Measurements from ENCODE around the gene MANSC1. TPM values are rescaled to one million over a fixed set of nuclear protein-coding genes. Genes with fewer than 3 reads are reported as not detected.

Gene MANSC1
- total RNA-seq, 1 experiment from 2014 or later, result 10.0 TPM

DNA sequence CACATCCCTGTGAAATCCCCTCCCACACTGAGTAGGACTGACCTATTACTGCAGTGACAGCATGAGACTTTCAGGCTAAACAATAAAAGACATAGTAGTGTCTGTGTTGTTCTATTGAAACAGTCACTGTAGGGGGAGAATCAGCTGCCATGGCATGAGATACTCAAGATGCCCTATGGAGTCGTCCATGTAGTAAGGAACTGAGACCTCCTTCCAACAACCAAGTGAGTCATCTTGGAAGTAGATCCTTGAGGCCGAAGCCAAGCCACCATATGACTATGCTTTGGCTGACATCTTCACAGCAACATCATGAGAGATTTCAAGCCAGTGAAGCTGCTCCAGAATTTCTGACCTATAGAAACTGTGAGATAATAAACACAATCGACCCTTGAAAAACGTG, 71.1 kb downstream of the MANSC1 start:
- no peaks in the 10 kb centered on the region for H3K27me3 ChIP-seq (ENCODE audit: control insufficient read depth, insufficient read depth, low read length)
- CTCF ChIA-PET, result no interaction called here
- no peaks in the 10 kb centered on the region for H3K9me3 ChIP-seq (ENCODE audit: control insufficient read depth, insufficient read depth, low read depth, low read length)
- POLR2A ChIA-PET, result no interaction called here
- H3K4me3 ChIP-seq (ENCODE audit: low read depth in 2 of 2, low read length in 2 of 2), result no peak overlapping the region
- intact Hi-C loops (cut with micrococcal nuclease; ENCODE audit: unreplicated experiment), result no loop called here
- ATAC-seq (no peak), DNase-seq (ENCODE audit: low read depth, low spot score) (no peak)
- BruUV-seq (replicated peaks), result no TSS peak
- no peak overlapping the region for H3K27ac ChIP-seq (ENCODE audit: low read length)
- H3K36me3 ChIP-seq (ENCODE audit: control insufficient read depth, insufficient read depth, low read length), result no peaks in the 10 kb centered on the region
- TF ChIP-seq, protein P1, sequence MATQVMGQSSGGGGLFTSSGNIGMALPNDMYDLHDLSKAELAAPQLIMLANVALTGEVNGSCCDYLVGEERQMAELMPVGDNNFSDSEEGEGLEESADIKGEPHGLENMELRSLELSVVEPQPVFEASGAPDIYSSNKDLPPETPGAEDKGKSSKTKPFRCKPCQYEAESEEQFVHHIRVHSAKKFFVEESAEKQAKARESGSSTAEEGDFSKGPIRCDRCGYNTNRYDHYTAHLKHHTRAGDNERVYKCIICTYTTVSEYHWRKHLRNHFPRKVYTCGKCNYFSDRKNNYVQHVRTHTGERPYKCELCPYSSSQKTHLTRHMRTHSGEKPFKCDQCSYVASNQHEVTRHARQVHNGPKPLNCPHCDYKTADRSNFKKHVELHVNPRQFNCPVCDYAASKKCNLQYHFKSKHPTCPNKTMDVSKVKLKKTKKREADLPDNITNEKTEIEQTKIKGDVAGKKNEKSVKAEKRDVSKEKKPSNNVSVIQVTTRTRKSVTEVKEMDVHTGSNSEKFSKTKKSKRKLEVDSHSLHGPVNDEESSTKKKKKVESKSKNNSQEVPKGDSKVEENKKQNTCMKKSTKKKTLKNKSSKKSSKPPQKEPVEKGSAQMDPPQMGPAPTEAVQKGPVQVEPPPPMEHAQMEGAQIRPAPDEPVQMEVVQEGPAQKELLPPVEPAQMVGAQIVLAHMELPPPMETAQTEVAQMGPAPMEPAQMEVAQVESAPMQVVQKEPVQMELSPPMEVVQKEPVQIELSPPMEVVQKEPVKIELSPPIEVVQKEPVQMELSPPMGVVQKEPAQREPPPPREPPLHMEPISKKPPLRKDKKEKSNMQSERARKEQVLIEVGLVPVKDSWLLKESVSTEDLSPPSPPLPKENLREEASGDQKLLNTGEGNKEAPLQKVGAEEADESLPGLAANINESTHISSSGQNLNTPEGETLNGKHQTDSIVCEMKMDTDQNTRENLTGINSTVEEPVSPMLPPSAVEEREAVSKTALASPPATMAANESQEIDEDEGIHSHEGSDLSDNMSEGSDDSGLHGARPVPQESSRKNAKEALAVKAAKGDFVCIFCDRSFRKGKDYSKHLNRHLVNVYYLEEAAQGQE (IDR thresholded peaks at IDR 0.05; ENCODE audit: insufficient read depth in 1 of 2, low read depth in 2 of 2, low read length in 1 of 2), result no peak
- TF ChIP-seq POLR2AphosphoS5 (IDR thresholded peaks at IDR 0.05; ENCODE audit: low read depth, low read length), result no peak
- TF ChIP-seq, protein P2, sequence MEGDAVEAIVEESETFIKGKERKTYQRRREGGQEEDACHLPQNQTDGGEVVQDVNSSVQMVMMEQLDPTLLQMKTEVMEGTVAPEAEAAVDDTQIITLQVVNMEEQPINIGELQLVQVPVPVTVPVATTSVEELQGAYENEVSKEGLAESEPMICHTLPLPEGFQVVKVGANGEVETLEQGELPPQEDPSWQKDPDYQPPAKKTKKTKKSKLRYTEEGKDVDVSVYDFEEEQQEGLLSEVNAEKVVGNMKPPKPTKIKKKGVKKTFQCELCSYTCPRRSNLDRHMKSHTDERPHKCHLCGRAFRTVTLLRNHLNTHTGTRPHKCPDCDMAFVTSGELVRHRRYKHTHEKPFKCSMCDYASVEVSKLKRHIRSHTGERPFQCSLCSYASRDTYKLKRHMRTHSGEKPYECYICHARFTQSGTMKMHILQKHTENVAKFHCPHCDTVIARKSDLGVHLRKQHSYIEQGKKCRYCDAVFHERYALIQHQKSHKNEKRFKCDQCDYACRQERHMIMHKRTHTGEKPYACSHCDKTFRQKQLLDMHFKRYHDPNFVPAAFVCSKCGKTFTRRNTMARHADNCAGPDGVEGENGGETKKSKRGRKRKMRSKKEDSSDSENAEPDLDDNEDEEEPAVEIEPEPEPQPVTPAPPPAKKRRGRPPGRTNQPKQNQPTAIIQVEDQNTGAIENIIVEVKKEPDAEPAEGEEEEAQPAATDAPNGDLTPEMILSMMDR (IDR thresholded peaks at IDR 0.05), result no peak
- no peak for TF ChIP-seq TCF7L2 (IDR thresholded peaks at IDR 0.05; ENCODE audit: low read depth, low read length)
- no peak for TF ChIP-seq SIN3A (IDR thresholded peaks at IDR 0.05; ENCODE audit: borderline replicate concordance, insufficient read depth, low read depth, low read length)
- H3K4me1 ChIP-seq (ENCODE audit: control insufficient read depth, insufficient read depth, low read length), result peaks cover 7% of the 10 kb centered on the region; the same call in 1 of the 2 replicates
- in situ Hi-C loops (cut with HindIII; ENCODE audit: low pct_unique_long_range_greater_than_20kb, low sequenced_read_pairs), result no loop called here

Other genes with a start within 250 kb of the MANSC1 start
- gene LRP6, start 83.2 kb downstream of the MANSC1 start, total RNA-seq (2021; ENCODE audit: unreplicated experiment), result 22.0 TPM
- gene BORCS5, start 6.8 kb upstream of the MANSC1 start, total RNA-seq (2021; ENCODE audit: unreplicated experiment), result 7.8 TPM
- 12.9 TPM for gene DUSP16, start 212.6 kb upstream of the MANSC1 start, total RNA-seq (2021; ENCODE audit: unreplicated experiment)

Data from Panc1 (cell line).